NCI-H2029 (cell line): ENCODE measurements around the gene BCO1.

Experiments used
- DNase-seq: peaks from one replicate; lab custom pipeline; 2025; lab: John Stamatoyannopoulos, UW

The BCO1 gene

DNA sequence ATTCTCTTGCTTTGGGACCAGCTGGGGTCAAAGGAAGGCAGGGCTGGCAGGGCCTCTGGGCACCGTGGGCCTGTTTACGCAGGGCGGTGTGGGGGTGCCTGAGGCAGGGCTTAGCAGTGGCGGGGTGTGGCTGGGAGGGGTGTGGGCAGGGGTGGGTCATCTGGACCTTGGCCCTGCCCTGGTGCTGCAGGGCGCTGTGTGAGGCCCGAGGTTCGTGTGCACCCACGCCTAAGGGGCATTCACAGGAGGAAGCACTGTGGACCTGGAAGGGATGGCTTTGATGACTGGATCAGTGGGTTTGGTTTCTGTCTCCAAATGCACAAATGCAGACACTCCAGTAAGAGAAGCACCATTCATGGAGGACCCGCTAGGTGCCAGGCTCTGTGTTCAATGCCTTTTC is 37.3 kb downstream of the BCO1 start:
- DNase-seq: no peak

DNA sequence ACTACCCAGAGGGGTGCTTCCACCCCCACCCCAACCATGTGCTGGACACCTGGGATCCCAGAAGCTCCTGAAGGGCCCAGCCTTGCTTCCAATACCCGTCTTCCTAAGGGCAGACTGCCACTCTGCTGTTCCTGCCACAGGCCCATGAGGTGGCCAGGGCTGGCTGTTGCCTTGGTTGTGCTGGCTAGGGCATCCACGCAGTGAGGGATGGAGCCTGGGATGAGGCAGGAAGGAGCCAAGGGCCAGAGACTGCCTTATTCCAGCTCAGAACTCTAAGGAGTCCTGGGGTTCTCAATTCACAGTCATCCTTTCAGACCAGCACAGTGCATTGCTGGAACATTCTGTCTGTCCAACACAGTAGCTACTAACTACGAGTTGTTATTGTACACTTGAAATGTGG is 37.8 kb downstream of the BCO1 start:
- DNase-seq: no peak

DNA sequence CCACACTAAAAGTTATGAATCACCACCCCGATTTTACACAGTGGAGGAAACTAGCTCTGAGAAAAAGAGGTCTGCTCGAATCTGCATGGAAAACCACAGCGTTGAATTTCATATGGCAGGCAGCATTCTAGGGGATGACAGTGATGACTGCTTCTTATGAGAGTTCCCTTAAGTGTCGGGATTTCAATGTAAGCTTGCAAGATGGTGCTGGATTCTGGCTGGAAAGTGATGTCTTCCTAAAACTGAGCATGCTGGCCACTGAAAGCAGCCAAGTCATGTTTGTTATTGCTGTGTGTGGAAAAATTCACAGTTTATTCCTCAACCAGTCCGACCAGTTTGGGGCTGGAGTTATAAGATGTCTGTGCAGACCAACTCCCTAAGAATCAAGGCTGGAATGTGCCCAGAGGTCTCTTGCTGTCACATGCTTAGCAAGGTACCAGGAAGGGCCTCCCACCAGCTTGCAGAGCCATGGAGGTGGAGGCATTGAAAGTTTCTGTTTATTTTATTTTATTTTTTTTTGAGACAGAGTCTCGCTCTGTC is 39.1 kb downstream of the BCO1 start:
- no peak for DNase-seq

DNA sequence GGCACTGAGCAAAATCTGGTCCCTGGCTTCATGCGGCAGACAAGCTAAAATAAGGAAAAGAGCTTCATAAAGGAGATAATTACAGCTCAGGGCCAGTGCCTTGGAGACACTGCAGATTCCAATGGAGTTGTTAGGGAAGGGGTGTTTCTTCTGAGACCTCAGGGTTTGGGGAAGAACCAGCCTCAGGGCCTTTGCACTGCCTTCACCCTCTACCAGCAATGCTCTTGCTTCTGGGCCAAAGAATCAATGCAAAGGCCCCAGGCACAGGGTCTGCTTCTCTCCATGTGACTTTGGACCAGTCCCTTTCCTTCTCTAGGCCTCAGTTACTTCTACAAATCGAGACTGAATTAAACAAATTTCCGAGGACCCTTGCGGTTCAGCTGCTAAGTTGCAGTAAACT is 40.0 kb downstream of the BCO1 start:
- DNase-seq: no peak

DNA sequence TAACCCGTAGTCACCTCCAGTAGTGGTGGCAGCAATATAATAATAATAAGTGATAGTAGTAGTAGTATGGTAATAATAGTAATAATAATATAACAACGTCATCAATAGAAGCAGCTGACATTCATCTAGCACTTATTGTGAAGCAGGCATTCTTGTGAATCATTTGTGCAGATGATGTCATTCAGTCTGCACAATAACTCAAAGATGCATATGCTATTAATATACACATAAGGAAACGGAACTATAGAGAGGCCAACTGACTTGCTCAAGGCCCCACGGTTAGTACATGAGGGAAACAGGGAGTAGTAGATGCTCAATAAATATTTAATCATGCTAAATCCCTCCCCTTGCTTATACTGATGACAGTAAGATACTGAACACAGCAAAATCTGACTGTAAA is 40.9 kb downstream of the BCO1 start:
- DNase-seq: no peak

DNA sequence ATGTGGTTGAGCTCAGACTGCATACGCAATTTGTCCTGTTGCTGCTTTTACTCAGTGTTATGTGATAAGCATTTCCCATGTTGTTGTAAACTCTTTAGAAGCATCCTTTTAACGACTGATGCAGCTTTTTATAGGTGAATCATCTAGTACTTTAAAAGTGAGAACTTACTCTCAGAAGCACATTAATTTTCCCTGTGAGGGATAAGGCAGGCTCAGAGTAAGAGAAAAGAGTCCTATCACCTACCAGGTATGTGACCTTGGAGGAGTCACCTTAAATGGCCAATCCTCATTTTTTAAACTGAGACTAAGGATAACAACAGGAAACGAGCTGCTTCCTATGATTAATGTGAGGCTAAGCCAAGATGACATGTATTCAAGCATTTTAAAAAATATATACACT is 41.9 kb downstream of the BCO1 start:
- no peak for DNase-seq

DNA sequence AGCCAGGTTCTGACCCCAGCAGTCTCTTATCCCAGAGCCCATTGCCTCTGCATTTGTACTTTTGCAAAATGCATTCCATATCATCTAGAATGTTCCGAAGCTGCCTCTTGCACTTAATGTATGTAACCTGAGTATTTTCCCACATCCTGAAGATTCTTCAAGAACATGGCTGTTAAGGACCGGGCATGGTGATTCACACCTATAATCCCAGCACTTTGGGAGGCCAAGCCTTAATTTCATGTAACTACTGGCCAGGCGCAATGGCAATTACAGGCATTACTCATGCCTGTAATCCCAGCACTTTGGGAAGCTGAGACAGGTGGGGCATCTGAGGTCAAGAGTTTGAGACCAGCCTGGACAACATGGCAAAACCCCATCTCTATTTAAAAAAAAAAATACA is 44.6 kb downstream of the BCO1 start:
- DNase-seq: no peak

DNA sequence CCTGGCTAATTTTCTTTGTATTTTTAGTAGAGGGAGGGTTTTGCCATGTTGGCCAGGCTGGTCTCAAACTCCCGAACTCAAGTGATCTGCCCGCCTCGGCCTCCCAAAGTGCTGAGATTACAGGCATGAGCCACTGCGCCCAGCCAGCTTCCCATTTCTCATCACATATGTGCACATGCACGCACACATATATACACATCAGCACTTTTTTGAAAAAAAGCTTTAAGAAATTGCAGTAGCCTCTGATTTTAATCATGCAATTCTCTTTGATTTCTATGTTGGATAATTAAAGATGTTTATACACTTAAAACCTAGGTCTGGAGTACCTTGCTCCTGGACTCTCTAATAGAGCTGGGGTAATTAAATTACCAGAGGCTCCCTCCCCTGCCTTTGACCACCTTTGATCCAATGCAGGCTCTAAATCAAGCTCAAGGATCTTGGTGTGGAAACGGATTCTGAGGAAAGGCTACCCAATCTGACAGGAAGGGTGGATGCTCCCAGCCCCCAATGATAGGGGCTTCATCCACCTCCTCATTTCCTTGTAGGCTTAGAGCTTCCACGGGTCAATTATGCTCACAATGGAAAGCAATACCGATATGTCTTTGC is 46.6 kb downstream of the BCO1 start:
- no peak for DNase-seq

DNA sequence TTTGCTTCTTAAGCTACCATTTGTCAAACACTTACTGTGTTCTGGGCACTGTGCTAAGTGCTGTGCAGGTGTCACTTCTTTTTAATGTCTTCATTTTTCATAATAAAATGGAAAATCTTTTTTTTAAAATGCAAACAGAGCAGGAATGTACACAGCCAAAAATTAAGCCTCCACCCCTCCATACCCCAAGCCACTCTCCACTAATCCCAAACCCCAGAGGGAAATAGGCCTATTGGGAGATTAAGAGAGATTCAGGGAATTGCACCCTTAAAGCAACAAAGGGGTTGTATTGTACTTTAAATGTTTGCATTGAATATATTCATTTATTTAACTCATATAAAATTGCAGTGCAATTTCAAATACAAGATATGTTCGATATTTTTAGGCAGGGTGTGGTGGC is 47.7 kb downstream of the BCO1 start:
- DNase-seq: no peak

DNA sequence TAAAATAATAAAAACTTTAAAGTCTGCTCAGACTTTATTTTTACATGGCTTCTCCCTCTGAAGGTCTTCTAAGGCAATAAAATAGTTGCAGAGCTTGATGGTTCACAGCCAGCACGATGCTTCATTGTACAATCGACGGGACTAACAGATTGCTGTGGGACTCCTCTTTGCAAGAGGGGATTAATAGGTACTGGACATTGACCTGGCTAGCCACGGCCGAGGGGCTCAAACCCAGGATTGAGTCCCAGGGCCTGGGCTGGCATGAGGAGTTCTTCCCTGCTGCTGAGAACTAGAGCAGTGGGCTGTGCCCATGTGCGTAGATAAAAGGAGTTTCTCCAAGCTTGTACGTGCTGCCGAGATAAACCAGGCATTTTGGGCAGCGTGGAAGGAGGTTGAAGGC is 52.6 kb downstream of the BCO1 start:
- no peak for DNase-seq

DNA sequence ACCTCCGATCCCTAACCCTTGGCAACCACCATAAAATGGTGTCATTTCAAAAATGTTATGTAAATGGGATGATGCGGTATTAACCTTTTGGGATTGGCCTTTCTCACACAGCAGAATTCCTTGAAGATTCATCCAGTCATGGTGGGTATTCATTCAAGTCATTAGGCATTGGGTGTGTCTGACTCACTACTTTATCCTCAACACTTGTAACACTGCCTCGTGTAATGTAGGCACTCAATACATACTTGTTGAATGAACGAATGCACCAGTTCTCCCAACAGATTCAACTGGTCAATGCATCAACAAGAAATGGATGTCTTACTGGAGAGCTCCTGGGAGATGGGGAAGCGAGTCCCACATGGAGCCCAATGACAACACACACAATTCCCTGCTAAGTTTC is 54.4 kb downstream of the BCO1 start:
- DNase-seq: no peak

DNA sequence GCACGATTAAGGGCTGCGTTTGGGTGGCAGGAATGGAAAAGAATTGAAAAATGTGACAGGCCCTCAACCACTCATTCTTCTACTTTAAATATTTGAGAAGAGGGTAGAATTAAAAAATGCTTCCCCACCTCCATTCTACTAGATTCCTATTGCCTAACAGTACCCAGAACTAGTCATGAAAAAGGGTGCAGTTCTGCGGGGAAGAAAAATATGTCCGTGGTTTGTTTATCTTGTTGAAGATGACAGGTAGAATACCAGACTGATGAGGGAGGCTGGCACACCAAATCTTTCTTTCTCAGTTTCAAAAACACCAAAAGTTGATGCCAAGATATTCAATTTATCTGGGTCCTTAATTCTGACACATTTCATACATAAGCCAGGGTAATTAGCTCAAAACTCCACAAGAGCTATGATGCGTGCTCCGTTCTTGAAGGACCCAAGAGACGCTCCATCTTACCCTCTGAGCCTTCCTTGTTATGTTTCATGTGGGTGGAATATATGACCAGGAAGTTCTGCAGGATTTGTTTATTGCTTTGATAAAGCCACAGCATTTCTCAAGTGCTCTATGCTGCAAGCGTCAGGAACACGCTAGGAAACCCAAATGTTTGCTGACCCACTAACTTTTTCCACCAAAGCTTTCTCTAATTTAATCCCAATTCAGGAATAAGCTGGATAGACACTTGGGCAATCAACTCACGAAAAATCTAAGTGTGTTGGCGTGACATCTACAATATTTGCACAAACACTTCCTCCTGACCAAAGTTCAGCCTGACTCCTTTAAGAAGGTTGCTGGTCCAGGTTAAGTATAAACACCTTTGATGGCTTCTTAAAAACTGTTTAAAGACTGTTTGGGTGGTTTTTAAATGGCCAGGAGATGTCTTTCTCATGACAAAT is 55.7 kb downstream of the BCO1 start:
- no peak for DNase-seq

DNA sequence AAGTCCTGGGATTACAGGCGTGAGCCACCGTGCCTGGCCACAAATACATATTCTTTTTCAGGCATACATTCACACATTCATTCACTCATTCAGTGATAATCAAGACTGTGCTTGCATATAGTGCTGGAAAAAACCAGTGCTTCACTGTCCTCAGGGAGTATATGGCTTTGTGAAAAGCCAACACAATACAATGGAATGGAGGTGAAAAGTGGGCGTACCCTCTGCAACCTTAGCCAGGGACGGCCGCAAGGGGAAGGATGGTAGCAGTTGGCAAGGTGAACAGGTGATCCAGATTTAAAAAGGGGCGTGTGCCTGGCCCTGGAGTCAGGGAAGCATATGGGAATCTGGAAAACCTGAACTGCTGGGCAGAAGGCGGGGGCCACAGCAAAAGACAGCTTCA is 58.1 kb downstream of the BCO1 start:
- DNase-seq: no peak

DNA sequence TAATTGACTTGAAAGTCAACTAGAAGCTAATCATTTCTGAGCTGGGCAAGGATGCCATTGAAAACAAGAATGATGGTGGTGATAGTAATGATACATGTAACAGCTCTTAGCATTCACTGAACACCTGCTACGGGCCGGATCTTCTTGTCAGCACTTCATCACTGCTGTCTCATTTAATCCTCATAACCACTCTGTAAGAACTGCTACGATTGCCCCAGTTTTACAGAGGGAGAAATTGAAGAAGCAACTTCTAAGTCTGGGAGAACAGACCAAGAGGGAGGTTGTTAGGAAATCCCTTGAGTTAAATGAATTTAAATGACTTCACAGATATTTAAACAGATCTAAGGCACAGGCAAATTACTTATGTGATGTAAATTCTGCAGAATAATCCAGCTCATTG is 69.3 kb downstream of the BCO1 start:
- no peak for DNase-seq

DNA sequence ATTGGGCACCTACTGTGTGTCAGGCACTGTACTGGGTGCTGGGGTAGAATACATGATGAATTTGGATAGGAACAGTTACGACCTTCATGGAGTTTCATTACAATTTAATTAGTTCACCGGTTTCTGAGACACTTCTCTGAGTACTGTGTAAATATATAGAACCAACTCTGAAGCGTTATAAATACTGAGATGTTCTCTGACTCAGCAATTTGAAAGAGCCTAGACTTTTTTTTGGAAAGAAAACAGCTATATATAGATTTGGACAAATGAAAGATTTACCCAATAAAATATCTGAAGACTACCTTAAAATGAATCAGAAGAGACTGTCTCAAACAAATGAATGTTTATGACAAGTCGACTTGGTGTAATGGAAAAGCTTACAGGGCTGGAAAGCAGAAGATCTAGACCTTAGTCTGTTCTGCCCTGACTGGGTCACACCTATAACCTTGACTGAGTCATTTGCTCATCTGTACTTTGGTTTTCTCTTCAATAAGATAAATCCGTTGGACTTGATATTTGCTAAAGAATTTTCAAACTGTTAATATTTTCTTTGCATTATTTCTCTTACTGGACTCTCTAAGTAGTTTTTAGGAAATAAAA is 71.7 kb downstream of the BCO1 start:
- no peak for DNase-seq

DNA sequence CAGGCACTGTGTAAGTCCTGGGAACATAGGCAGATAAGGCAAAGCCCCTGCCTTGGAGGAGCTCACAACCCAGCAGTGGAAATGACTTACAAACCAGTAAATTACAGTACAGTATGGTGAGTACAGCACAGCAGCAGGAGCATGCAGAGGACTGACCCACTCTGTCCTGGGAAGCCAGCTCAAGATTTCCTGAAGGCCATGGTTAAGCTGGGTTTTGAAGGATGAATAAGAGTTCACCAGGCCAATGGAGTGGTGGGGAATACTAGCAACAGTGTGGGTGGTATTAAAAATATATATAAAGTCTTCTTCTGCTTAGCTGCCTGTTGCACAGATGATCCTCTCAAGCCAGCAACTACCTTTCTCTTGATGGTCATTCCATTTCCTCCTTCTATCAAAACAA is 73.3 kb downstream of the BCO1 start:
- no peak for DNase-seq

DNA sequence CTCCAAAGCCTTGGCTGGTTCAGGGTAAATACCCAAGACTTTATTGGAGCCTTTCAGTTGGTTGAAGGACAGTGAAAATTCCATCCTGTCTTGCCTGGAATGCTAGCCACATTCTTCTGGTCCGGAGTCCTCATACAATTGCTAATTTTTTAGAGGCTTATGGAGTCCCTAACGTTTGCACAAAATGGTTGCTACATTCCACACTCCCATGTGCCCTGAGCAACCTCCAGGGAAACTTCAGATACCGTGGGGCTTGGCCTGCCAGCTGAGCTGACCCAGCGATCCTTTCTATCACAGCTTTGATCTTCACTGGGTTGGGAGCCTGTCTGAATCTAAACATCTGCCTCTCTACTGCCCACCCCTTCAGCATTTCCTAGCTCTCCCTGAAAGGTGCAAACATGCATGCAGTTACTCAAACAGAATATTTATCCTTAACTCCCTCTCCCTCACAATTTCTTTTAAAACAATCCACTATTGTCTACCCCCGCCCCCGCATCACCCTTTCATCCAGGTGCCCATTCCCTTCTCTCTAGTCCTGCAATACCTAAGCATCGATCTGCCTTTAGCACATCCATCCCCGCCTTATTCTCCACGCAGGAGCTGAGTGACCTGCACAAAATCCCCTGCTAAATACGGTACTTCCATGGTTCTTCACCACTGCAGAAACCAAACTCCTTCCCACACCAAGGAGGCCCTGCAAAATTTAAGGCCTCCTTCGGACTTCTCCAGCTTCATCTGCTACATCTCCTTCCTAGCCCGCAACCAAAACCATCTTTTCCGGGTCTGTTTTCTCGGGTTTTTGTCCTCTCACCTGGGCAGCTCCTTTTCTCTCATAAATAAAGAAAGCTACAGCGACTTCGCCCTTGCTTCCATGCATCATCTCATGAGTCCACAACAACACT is 75.5 kb downstream of the BCO1 start:
- DNase-seq: no peak

DNA sequence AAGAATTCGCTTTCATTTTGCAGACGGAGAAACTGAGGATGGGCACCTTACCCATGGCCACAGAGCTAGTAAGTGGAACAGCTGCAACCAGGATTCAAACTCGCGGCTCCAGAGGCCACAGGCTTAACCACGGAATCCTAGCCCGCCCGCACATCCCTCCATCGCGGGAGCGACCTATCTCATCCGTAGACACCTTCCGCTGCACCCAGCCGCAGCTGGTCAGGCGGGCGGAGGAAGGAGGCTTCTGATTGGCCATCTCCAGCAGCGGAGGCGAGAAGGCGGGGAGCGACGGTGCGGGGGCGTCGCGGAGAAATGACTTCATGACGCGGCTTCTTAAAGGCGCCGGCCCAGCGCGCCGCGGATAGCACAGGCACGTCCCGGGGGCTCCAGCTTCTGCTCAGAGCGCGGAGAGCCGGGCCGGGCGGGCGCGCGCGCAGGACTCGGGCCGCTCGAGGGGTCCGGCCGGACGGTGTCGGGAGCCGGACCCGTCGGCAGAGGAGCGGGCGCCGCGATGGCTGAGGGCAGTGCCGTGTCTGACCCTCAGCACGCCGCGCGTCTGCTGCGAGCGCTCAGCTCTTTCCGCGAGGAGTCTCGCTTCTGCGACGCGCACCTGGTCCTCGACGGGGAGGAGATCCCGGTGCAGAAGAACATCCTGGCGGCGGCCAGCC is 76.2 kb downstream of the BCO1 start, which contains the start of gene GAN:
Gene GAN (plus strand): TSS at position 360 of the 668 bp plus-strand sequence. CDS start 152 bp downstream, at position 512.
- peak; percentile 85 for DNase-seq

DNA sequence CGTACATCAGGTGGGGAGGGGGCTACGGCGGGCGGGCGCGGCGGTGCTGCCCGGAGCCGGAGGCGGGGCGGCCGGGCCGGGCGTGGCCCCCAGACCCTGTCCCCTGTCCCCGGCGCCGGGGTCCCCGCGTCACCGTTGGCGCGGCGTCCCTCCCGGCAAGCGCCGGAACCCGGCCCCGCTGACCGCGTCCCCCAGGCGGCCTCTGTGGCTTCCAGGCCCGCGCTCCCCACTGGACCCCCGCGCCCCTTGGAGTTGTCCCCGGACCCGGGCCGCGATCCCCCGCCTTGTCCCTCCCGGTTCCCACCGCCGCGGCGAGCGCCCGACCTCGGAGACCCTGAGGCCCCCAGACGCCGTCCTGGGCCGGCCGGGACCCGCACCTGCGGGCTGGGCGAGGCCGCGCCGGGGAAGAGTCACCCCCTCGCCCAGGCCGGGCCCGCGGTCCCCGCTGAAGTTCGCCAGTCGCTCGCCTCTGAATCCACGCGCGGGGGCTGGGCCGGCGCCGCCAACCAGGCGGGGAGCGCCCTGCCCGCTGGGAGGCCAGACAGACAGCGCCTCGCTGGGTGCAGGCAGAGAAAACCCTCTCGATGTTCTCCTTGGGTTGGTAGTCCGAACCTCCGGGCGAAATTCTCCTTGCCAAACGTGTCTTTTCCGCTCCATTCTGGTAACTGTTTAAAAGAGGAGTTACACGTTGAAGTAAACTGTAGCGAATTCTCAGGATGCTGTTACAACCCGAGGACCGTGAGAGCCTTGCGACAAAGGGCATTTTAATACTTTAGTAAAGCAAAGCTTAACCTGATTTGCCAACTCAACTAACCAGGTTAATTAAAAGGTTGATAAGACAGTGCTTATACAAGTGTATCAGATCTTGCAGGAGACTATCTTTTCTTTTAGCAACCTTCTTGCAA is 77.0 kb downstream of the BCO1 start:
- no peak for DNase-seq

DNA sequence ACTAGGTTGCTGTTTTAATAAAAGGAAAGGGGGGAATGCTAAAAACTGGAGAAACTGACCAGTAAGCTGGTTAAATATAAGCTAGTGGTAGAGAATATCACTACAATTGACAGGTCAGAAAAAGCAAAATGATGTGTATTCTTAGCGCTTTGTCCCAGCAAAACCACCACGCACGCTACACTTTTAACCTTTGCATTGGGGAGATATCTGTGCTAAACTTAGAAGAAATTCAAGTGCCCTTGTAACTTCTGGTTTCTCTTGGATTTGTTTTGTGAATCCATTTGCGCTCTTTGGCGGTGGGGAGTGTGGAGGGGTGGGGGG is 77.6 kb downstream of the BCO1 start:
- no peak for DNase-seq
